Astrocyte of the hippocampus (primary cell): ENCODE results near the gene ATXN10.

Experiments used
- DNase-seq: peaks from one replicate; pipeline ENCODE4 v3.0.0; 2011; ENCODE audit warnings: low read depth, low spot score

ATXN10 gene

DNA sequence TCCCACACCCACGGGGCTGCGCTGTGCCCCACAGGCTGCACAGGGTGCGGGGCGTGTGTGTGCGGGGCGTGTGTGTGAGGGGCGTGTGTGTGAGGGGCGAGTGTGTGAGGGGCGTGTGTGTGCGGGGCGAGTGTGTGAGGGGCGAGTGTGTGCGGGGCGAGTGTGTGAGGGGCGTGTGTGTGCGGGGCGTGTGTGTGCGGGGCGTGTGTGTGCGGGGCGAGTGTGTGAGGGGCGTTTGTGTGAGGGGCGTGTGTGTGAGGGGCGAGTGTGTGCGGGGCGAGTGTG, 218.7 kb downstream of the ATXN10 start:
- DNase-seq = no peak

DNA sequence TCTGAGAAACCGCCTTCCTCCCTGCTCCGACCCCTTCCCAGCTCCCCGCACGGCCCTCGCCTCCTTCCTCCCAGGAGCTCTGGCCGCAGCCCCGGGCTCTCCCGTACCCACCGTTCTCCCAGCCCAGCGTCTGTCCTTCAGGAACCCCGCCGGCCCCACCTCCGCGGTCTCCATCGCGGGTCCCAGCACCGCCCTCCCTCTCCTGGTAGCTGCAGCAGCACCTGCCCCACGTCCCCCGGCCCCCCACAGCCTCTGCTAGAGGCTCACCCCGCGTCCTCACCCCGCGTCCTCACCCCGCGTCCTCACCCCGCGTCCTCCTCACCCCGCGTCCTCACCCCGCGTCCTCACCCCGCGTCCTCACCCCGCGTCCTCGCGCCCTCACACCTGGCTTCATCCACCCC, 219.4 kb downstream of the ATXN10 start:
- no peak for DNase-seq

DNA sequence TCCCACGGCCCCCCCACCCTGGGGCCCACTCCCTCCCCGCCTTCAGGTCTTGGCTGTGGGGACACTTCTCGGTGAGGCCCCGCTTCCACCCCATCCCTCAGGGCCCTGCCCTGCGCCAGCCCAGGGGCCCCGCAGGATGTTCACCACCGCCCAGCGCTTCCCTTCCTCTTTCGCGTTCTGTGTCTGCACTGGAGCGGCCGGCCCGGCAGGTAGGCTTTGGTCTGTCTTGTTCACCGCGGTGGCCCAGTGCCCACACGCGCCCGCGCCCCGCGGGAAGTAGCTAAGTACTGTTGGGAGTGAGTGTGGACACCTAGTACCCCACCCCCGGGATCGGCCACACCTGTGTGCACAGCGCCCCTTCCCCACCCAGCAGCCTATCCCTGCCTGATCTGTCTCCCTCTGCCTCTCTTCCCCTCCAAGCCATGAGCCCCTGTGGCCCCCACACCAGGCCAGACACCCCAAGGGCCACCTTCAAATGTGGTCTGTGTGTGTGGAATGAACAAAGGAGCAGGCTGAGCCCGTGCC, 219.9 kb downstream of the ATXN10 start:
- no peak for DNase-seq

DNA sequence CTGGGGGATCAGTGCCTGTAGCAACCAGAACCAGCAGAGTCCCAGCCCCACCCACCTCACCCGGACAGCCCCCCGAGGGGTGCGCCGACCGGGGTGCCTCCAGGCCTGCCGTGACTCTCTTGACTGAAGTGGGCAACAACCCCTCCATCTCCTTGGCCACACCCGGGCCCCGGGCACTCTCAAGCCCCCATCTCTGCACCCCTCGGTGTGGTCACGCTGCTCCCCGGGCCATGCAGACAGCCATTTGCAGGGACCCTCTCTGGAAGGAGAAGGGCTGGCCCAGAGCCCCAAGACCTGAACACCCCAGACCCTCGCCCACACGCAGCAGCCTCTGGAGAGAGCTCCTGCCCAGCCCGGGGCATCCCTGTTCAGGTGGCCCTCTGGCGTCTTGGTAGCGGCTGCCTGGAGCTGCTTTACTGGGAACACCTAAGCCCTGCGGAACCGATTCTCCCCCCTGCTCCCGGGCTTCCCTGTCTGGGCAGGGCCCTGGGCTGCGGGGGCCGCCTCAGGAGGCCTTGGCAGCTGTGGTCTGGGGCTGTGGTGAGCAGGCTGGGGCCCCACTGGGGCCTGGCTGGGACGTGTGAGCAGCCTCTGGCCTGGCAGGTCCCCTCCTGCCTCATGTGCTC, 220.5 kb downstream of the ATXN10 start:
- DNase-seq = no peak

DNA sequence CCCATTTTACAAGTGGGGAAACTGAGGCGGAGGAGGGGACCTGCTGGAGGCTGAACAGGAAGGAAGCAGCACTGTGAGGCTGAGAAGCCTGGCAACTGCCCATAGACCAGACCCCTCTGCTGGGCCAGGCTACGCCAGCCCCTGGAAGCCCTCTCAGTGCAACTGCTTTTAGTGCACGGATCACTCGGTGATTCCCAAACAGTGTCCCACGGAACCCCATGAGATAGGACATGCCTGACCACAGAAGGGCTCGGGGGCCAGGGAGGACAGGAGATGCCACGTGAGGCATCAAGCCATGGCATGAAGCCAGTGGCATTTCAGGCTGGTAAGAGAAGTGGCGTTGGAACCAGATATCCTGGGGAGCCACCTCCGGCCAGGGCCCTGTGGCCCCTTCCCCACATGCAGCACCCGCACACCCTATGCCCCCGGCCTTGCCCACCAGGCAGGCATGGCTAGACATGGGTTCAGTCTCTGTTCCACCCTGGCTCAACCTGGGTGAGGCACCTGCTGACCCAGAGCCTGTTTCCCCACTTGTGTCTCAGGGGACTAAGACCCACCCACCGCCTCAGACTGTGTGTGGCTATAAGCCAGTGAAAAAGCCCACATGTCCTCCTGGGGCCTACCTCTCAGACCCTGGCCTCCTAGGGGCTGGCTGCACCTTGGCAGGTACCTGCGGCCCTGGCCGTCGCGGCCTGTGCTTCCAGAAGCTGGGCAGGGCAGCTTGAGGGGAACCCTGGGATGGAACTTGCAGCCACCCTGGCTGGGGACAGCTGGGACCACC, 221.2 kb downstream of the ATXN10 start:
- DNase-seq = no peak

DNA sequence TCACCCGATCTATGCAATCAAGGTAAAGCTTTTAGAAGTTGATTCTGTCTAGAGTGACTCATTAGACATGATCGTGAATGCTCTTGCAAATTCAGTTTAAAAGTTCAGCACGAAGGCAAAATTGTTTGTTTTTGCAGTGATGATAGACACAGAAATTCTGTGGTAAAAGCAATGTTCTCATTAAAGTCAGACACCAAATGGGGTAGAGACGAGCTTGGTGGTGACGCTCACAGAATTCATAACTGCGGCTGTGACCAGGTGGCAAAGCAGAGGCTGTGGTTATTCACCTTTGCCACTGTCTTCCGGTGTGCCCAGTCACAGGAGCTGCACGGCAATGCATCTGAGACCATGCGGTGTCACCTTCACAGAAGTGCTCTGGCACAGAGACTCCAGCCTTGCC, 221.9 kb downstream of the ATXN10 start:
- peak; percentile 70 for DNase-seq
